Psoas muscle (tissue), 8 donors: ENCODE data around the gene RAB10. TPM values are rescaled to one million over a fixed set of nuclear protein-coding genes. Genes with fewer than 3 reads are reported as not detected.
"Not testable (repeated sequence)": the region's sequence is repeated elsewhere in the genome, so short reads cannot be mapped to it uniquely, and the experiment has no call there.

Source experiments
- ATAC-seq, 4 donors: fragments of 200-7000 bp; cut with Tn5 transposase; one replicate each; pipeline ENCODE4 v1.9.1; 2020; ENCODE audit warnings: moderate library complexity in 3 of 4, mild to moderate bottlenecking in 2 of 4
- DNase-seq, 2 donors: peaks; one replicate each; pipeline ENCODE4 v3.0.0-alpha.2; 2020
- H3K27ac ChIP-seq: fragments of 200-600 bp; one replicate; pipeline ENCODE4 v1.8.0; 2022
- H3K27me3 ChIP-seq, 3 donors: fragments of 200-600 bp in 1 of 3; one replicate each; pipeline versions ENCODE4 v1.6.1 to v1.8.0; 2013 to 2022; ENCODE audit warnings: low read length in 2 of 3, mild to moderate bottlenecking in 2 of 3, moderate library complexity in 1 of 3; ENCODE audit not compliant: insufficient read depth in 3 of 3
- H3K36me3 ChIP-seq, 2 donors: fragments of 200-600 bp in 1 of 2; one replicate each; pipeline versions ENCODE4 v1.6.1 to v1.8.0; 2013 to 2022; ENCODE audit warnings: low read depth in 1 of 2, mild to moderate bottlenecking in 1 of 2, moderate library complexity in 1 of 2; ENCODE audit not compliant: insufficient read depth in 1 of 2
- H3K4me1 ChIP-seq: fragments of 200-600 bp; one replicate; pipeline ENCODE4 v1.8.0; 2022
- H3K4me3 ChIP-seq: fragments of 200-600 bp; one replicate; pipeline ENCODE4 v1.8.0; 2022; ENCODE audit warnings: mild to moderate bottlenecking
- H3K9me3 ChIP-seq: fragments of 200-600 bp; one replicate; pipeline ENCODE4 v1.8.0; 2022
- WGBS, 3 donors: extraction: QIAGEN DNeasy Blood & Tissue Kit; methylation state at CpG; one replicate each; pipeline versions ENCODE4 v1.1.6 to v1.1.7; 2013; 5-methylcytosine and 5-hydroxymethylcytosine counted together
- intact Hi-C, 2 donors: fragments of 100-400 bp; cut with DNase I; formaldehyde crosslinking; loops; one replicate each; pipeline versions ENCODE4 v1.11.0 to v1.14.2; 2022
- polyA plus RNA-seq, 3 donors: library from polyadenylated mRNA; stranded (reverse); fragments of 200-250 nt; gene quantifications; one replicate each; pipeline ENCODE4 v1.2.3, GENCODE V29; 2013
- total RNA-seq, 4 donors: library from RNA; stranded (reverse); fragmentation: NEBNext Ultra II Directional in 2 of 4; extraction: Animal tissue kit (Norgen Biotek cat#: 25700) in 2 of 4; gene quantifications; one replicate each; pipeline versions ENCODE4 v1.2.1 to v1.2.4, GENCODE V29; 2021 to 2023
- TF ChIP-seq, protein P1 (sequence below): fragments of 200-600 bp; IDR thresholded peaks from one replicate; pipeline ENCODE4 v1.8.0; 2022; ENCODE audit warnings: antibody characterized with exemption
- donor health status: healthy with polysubstance abuse.
- donor health status: DM: no; HTN: no; CAD: no; lungs with moderate emphysema.
- donor health status: Bipolar disorder and iron deficiency.
- donor health status: healthy.
- donor health status: DM: yes; HTN: yes; CAD: no.
- donor health status: DM: no; HTN: no; CAD: no.
- donor health status: DM: no; HTN: no; CAD: no.
- donor health status: DM: yes; HTN: yes; CAD: no.

The RAB10 gene
- total and polyA plus RNA-seq, 7 donors: 76.5 to 170 (median 147) TPM

DNA sequence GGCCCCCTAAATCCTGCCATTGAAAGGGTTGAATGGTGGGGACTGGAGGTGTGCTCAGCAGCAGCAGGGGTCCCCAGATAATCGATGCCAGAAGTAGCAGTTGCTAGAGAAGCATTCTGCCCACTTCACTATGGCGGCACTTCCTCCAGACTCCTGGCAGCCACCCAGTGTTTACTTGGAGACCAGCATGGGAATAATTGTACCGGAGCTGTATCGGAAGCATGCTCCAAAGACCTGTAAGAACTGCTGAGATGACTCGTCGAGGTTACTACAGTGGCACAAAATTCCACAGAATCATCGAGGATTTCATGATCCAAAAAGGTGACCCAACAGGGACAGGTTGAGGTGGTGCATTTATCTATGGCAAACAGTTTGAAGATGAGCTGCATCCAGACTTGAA is 128.0 kb downstream of the RAB10 start:
- 86 to 91% (median 90%) methylated on average over 7 of the region's 7 CpGs for whole genome bisulfite sequencing, 3 donors
- Histone ChIP-seq H3K4me1 (peaks cover 4% of the 10 kb centered on the region), H3K36me3 (no peaks in the 10 kb centered on the region), H3K9me3 (no peaks in the 10 kb centered on the region), H3K27ac (no peak overlapping the region), H3K4me3 (no peak overlapping the region), H3K27me3 (no peaks in the 10 kb centered on the region)
- intact Hi-C loops: no loop called here
- ATAC-seq (no peak), DNase-seq (no peak)
- TF ChIP-seq, protein P1, sequence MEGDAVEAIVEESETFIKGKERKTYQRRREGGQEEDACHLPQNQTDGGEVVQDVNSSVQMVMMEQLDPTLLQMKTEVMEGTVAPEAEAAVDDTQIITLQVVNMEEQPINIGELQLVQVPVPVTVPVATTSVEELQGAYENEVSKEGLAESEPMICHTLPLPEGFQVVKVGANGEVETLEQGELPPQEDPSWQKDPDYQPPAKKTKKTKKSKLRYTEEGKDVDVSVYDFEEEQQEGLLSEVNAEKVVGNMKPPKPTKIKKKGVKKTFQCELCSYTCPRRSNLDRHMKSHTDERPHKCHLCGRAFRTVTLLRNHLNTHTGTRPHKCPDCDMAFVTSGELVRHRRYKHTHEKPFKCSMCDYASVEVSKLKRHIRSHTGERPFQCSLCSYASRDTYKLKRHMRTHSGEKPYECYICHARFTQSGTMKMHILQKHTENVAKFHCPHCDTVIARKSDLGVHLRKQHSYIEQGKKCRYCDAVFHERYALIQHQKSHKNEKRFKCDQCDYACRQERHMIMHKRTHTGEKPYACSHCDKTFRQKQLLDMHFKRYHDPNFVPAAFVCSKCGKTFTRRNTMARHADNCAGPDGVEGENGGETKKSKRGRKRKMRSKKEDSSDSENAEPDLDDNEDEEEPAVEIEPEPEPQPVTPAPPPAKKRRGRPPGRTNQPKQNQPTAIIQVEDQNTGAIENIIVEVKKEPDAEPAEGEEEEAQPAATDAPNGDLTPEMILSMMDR: no peak

DNA sequence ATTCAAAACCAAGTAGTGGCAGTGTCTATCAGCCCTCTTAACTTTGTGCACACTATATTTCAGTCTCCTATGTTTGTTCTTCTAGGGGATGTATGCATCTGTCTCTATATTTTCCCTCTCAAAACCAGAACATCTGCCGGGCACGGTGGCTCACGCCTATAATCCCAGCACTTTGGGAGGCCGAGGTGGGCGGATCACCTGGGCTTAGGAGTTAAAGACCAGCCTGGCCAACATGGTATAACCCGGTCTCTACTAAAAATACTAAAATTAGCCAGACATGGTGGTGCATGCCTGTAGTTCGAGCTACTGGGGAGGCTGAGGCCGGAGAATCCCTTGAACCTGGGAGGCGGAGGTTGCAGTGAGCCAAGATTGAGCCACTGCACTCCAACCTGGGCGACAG is 129.1 kb downstream of the RAB10 start:
- WGBS, 3 donors: 86 to 91% (median 90%) methylated on average over 10 of the region's 10 CpGs
- no peak overlapping the region for H3K4me3 ChIP-seq
- intact Hi-C loops: no loop called here

DNA sequence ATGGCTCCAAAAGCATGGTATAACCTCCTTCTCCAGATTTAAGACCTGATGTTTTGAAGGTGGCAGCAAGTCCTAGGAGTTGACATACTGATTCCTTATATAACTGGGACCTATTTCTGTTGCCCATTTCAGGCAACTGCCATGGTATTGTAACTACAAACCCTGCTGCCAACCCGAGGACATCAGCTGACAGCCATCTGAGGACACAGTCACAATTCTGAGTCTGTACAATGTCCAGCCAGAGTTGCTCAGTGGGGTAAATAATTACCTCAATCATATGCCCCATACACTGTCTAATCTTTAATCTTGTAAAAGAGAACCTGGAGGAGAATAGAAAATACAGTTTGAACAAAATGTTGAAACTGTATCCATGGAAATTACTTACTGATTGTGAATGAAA is 130.3 kb downstream of the RAB10 start:
- intact Hi-C loops: no loop called here
- 10 to 22% (median 16%) methylated on average over 1 of the region's 1 CpG for WGBS, 3 donors
- no peak overlapping the region for H3K4me3 ChIP-seq
- no peaks in the 10 kb centered on the region for H3K9me3 ChIP-seq
- no peaks in the 10 kb centered on the region for H3K27me3 ChIP-seq
- H3K27ac ChIP-seq: peak overlapping the region; percentile 56
- ATAC-seq: peak; percentile 78 to 94 (median 91)
- TF ChIP-seq, protein P1: no peak
- DNase-seq: no peak
- peaks cover 4% of the 10 kb centered on the region for H3K4me1 ChIP-seq
- H3K36me3 ChIP-seq: no peaks in the 10 kb centered on the region

More for the DNA sequence above, 129.1 kb downstream of the RAB10 start:
- ATAC-seq (no peak), DNase-seq (no peak)
- TF ChIP-seq, protein P1: no peak
- Histone ChIP-seq H3K27me3 (no peaks in the 10 kb centered on the region), H3K27ac (no peak overlapping the region), H3K4me1 (peaks cover 4% of the 10 kb centered on the region), H3K9me3 (no peaks in the 10 kb centered on the region), H3K36me3 (no peaks in the 10 kb centered on the region)

DNA sequence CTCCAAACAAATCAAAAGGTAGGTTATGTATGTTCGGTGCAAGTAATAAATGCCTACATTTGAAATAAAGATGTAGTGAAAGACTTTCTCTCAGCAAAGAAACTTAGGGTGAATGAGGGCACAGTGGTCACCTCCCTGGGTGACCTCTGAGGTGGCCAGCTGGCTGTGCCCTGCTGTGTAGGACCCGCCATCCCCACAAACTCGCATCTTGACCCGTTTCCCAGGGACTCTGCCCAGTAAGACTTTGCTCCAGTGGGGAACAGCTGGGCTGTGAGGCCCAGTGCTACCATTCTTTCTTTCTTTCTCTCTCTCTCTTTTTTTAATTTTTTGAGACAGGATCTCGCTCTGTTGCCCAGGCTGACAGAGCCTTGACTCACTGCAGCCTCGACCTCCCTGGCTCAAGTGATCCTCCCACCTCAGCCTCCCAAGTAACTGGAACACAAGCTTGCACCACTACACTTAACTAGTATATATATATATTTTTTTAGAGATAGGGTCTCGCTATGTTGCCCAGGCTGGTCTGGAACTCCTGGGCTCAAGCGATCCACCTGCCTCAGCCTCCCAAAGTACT is 130.8 kb downstream of the RAB10 start:
- DNase-seq: no peak
- TF ChIP-seq, protein P1: no peak
- Histone ChIP-seq H3K36me3 (no peaks in the 10 kb centered on the region), H3K27ac (peak overlapping the region; percentile 56), H3K27me3 (no peaks in the 10 kb centered on the region), H3K4me3 (no peak overlapping the region), H3K9me3 (no peaks in the 10 kb centered on the region), H3K4me1 (peaks cover 4% of the 10 kb centered on the region)
- 58 to 82% (median 65%) methylated on average over 8 of the region's 8 CpGs for whole genome bisulfite sequencing, 3 donors
- intact Hi-C loops: no loop called here
- peak in 2 of 4 donors; percentile 31 to 34 for ATAC-seq

DNA sequence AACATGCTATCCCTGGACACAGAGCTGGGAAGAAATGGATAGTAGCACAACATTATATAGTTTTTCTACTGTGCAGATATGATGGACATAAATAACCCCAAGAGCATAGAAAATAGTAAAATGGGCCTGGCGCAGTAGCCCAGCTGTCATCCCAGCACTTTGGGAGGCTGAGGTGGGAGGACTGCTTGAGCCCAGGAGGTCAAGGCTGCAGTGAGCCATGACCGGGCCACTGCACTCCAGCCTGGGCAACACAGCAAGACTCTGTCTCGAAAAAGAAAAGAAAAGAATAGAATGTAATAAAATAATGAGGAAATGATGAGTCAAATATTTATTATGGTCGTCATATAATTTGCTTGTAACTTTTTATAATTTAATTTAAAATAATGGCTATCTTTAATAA is 131.5 kb downstream of the RAB10 start:
- Histone ChIP-seq H3K27me3 (no peaks in the 10 kb centered on the region), H3K4me1 (peaks cover 4% of the 10 kb centered on the region), H3K36me3 (no peaks in the 10 kb centered on the region), H3K27ac (no peak overlapping the region), H3K9me3 (no peaks in the 10 kb centered on the region), H3K4me3 (no peak overlapping the region)
- ATAC-seq (no peak), DNase-seq (no peak)
- intact Hi-C loops: no loop called here
- TF ChIP-seq, protein P1: no peak
- 92 to 97% (median 94%) methylated on average over 4 of the region's 4 CpGs for WGBS, 3 donors

DNA sequence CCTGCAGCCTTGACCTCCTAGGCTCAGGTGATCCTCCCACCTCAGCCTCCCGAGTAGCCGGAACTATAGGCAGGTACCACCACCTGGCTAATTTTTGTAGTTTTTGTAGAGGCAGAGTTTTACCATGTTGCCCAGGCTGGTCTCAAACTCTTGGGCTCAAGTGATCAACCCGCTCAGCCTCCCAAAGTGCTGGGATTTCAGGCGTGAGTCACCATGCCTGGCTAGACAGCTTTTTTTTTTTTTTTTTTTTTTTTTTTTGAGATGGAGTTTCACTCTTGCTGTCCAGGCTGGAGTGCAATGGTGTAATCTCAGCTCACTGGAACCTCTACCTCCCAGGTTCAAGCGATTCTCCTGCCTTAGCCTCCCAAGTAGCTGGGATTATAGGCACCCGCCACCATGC is 132.7 kb downstream of the RAB10 start:
- H3K36me3 ChIP-seq, H3K4me1 ChIP-seq, DNase-seq, H3K4me3 ChIP-seq, ATAC-seq, H3K9me3 ChIP-seq, H3K27ac ChIP-seq, intact Hi-C loops, H3K27me3 ChIP-seq: not testable (repeated sequence)
- 92 to 96% (median 96%) methylated on average over 6 of the region's 6 CpGs for WGBS, 3 donors
